ENCODE measurements around the gene SMTNL1. TPM values are rescaled to one million over a fixed set of nuclear protein-coding genes. Genes with fewer than 3 reads are reported as not detected.

The SMTNL1 gene
- total RNA-seq, 4 donors from 2014 or later: not detected

GRCh38 chr11:57493507-57494503 lies 43.6 kb upstream of the SMTNL1 start:
- Histone ChIP-seq H3K27me3 (no peaks in the 10 kb centered on the region), H3K36me3 (peaks cover 0 to 4% of the 10 kb centered on the region in 2 donors), H3K4me3 (replicated peaks in 1 of 3) (no peak overlapping the region), H3K27ac (no peak overlapping the region), H3K9me3 (no peaks in the 10 kb centered on the region), H3K4me1 (peaks cover 0 to 4% of the 10 kb centered on the region in 2 donors)
- WGBS, 2 donors: 73 to 82% methylated on average over 7 to 15 of the region's 15 CpGs
- peak; percentile 81 to 85 for DNase-seq
- intact Hi-C loops (cut with DNase I): loop anchor here (2.0 kb wide), 1 partner anchor 33 kb away; no protein-coding TSS in a partner anchor
- TF ChIP-seq CTCF (IDR thresholded peaks at IDR 0.05) (peak; percentile 75 to 92 (median 86)), POLR2A (IDR thresholded peaks at IDR 0.05) (no peak)

GRCh38 chr11:57496109-57496820 lies 41.1 kb upstream of the SMTNL1 start:
- TF ChIP-seq POLR2A (IDR thresholded peaks at IDR 0.05) (no peak), CTCF (IDR thresholded peaks at IDR 0.05) (no peak)
- no peaks in the 10 kb centered on the region for H3K9me3 ChIP-seq
- intact Hi-C loops (cut with DNase I): no loop called here
- H3K27ac ChIP-seq: no peak overlapping the region
- no peak overlapping the region for H3K4me3 ChIP-seq (replicated peaks in 1 of 3)
- peak; percentile 54 to 63 for DNase-seq
- H3K36me3 ChIP-seq: no peaks in the 10 kb centered on the region
- WGBS, 2 donors: 69 to 72% methylated on average over 9 of the region's 9 CpGs
- H3K27me3 ChIP-seq: no peaks in the 10 kb centered on the region
- H3K4me1 ChIP-seq: peaks cover 16 to 27% of the 10 kb centered on the region in 2 donors

- Histone ChIP-seq H3K4me1 (peaks cover 19 to 37% of the 10 kb centered on the region in 2 donors), H3K27ac (no peak overlapping the region), H3K9me3 (no peaks in the 10 kb centered on the region), H3K27me3 (no peaks in the 10 kb centered on the region), H3K4me3 (replicated peaks in 1 of 3) (no peak overlapping the region), H3K36me3 (no peaks in the 10 kb centered on the region)
- DNase-seq: no peak
- WGBS, 2 donors: 91 to 96% methylated on average over 15 of the region's 15 CpGs
- intact Hi-C loops (cut with DNase I): no loop called here
- TF ChIP-seq POLR2A (IDR thresholded peaks at IDR 0.05) (no peak), CTCF (IDR thresholded peaks at IDR 0.05) (no peak)
Measured at GRCh38 chr11:57497303-57498247, 39.8 kb upstream of the SMTNL1 start.

GRCh38 chr11:57498540-57498939 lies 38.9 kb upstream of the SMTNL1 start:
- H3K4me1 ChIP-seq: peaks cover 19 to 42% of the 10 kb centered on the region in 2 donors
- H3K27ac ChIP-seq: peak overlapping the region in 1 of 3 donors; percentile 72
- H3K9me3 ChIP-seq: no peaks in the 10 kb centered on the region
- TF ChIP-seq POLR2A (IDR thresholded peaks at IDR 0.05) (no peak), CTCF (IDR thresholded peaks at IDR 0.05) (no peak)
- H3K27me3 ChIP-seq: no peaks in the 10 kb centered on the region
- intact Hi-C loops (cut with DNase I): no loop called here
- DNase-seq: no peak
- H3K4me3 ChIP-seq (replicated peaks in 1 of 3): no peak overlapping the region
- no peaks in the 10 kb centered on the region for H3K36me3 ChIP-seq
- 78 to 88% methylated on average over 6 of the region's 6 CpGs for whole genome bisulfite sequencing, 2 donors

All from thyroid gland (tissue), 4 donors.